Measurements from ENCODE around the gene SPRY4.

SPRY4 gene

DNA sequence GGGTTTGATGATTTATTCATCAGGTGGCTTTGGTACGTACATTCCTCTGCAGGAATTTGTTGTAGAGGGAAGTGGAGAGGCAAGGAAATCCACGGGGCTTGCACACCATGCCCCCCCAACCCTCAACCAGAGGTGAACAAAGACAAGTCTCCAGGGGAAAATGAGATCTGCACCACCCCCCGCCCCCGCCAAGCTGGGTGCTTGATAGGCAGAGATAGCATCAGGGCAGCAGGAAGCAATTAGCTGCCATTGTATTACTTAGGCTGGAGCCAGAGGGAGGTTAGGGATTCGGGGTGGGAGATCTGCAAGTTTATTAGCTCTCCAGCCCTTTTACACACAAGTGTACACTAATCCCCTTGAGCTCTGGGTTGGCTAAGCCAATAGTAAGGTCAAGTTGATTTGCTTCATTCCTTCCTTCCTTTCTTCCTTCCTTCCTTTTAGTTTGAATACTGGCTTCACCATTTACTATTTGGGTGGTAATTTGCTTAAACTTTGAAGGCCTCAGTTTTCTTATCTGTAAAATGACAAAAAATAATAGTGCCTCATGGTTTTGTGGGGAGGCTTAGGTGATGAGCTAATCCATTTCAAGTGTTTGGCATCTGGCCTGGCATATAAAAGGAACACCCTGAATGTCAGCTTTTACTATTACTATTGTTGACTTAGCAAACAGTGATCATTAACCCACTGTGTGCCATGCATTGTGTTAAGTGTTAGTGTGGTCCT, 34.1 kb downstream of the SPRY4 start (continued):
- TF ChIP-seq, protein P1, sequence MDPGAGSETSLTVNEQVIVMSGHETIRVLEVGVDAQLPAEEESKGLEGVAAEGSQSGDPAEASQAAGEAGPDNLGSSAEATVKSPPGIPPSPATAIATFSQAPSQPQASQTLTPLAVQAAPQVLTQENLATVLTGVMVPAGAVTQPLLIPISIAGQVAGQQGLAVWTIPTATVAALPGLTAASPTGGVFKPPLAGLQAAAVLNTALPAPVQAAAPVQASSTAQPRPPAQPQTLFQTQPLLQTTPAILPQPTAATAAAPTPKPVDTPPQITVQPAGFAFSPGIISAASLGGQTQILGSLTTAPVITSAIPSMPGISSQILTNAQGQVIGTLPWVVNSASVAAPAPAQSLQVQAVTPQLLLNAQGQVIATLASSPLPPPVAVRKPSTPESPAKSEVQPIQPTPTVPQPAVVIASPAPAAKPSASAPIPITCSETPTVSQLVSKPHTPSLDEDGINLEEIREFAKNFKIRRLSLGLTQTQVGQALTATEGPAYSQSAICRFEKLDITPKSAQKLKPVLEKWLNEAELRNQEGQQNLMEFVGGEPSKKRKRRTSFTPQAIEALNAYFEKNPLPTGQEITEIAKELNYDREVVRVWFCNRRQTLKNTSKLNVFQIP (CRISPR knock-in tag; IDR thresholded peaks at IDR 0.05; ENCODE audit: borderline replicate concordance, low read depth) = no peak
- TF ChIP-seq RARB (CRISPR knock-in tag; IDR thresholded peaks at IDR 0.05) (no peak), TOX (CRISPR knock-in tag; IDR thresholded peaks at IDR 0.05; ENCODE audit: borderline replicate concordance) (no peak), ESRRG (CRISPR knock-in tag; IDR thresholded peaks at IDR 0.05) (no peak), ZNF8 (CRISPR knock-in tag; IDR thresholded peaks at IDR 0.05) (no peak), ZFP30 (CRISPR knock-in tag; IDR thresholded peaks at IDR 0.05) (no peak), ARNTL (CRISPR knock-in tag; IDR thresholded peaks at IDR 0.05; ENCODE audit: borderline replicate concordance, low read depth) (no peak), TCF4 (CRISPR knock-in tag; IDR thresholded peaks at IDR 0.05; ENCODE audit: borderline replicate concordance) (peak; percentile 88), SNAI2 (CRISPR knock-in tag; IDR thresholded peaks at IDR 0.05) (no peak)
- TF ChIP-seq, protein P2, sequence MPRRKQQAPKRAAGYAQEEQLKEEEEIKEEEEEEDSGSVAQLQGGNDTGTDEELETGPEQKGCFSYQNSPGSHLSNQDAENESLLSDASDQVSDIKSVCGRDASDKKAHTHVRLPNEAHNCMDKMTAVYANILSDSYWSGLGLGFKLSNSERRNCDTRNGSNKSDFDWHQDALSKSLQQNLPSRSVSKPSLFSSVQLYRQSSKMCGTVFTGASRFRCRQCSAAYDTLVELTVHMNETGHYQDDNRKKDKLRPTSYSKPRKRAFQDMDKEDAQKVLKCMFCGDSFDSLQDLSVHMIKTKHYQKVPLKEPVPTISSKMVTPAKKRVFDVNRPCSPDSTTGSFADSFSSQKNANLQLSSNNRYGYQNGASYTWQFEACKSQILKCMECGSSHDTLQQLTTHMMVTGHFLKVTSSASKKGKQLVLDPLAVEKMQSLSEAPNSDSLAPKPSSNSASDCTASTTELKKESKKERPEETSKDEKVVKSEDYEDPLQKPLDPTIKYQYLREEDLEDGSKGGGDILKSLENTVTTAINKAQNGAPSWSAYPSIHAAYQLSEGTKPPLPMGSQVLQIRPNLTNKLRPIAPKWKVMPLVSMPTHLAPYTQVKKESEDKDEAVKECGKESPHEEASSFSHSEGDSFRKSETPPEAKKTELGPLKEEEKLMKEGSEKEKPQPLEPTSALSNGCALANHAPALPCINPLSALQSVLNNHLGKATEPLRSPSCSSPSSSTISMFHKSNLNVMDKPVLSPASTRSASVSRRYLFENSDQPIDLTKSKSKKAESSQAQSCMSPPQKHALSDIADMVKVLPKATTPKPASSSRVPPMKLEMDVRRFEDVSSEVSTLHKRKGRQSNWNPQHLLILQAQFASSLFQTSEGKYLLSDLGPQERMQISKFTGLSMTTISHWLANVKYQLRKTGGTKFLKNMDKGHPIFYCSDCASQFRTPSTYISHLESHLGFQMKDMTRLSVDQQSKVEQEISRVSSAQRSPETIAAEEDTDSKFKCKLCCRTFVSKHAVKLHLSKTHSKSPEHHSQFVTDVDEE (CRISPR knock-in tag; IDR thresholded peaks at IDR 0.05) = peak; percentile 61

DNA sequence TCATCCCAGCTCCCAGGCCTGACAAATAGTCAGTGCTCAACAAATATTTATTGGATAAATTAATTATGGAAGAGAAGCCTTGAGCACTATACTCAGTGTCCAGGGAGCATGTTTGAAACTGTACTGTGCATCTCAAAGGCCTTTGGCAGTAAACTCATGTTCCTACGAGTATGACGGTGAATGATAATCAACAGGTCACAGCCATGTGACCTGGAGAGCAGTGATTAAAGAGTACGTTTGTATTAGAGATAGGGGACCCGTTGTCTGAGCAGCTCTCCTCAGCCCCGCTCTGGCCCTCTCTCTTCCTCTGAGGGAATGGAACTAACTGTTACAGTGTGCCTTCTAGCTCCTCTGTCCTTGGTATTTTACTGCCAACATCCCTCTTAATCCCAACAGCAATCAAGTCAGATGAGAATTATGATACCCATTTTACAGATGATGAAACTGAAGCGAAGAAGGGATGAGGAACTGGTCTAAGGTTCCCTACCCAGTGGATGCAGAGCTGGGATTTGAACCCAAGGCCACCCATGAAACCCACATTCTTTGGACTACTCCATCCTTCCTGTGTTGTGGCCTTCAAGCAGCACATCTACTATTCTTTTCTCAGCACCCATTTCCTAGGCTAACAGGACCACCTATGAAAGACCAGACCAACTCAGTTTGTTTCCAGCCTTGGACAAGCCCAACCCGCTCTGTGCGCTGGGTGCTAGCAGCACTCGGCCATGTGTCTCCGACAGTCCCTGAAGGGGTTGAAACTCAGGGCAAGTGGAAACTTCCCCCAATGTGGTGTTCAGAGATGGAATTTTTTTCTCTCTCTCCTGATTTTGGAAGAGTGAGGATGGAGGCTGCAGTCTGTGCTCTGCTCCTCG, 34.9 kb downstream of the SPRY4 start:
- peak; percentile 37; the same call in 2 of the 3 replicates for ATAC-seq
- TF ChIP-seq ZNF565 (CRISPR knock-in tag; conservative IDR thresholded peaks at IDR 0.05; ENCODE audit: low read depth) (no peak), TCF4 (CRISPR knock-in tag; IDR thresholded peaks at IDR 0.05; ENCODE audit: borderline replicate concordance) (no peak), ZC3H10 (CRISPR knock-in tag; IDR thresholded peaks at IDR 0.05) (no peak), PPARA (CRISPR knock-in tag; IDR thresholded peaks at IDR 0.05; ENCODE audit: borderline replicate concordance) (no peak), ISL1 (CRISPR knock-in tag; IDR thresholded peaks at IDR 0.05) (no peak), SNAI2 (CRISPR knock-in tag; IDR thresholded peaks at IDR 0.05) (no peak), CSDC2 (CRISPR knock-in tag; IDR thresholded peaks at IDR 0.05) (no peak), ZFP30 (CRISPR knock-in tag; IDR thresholded peaks at IDR 0.05) (no peak), ZNF8 (CRISPR knock-in tag; IDR thresholded peaks at IDR 0.05) (no peak)
- TF ChIP-seq, protein P1 (CRISPR knock-in tag; IDR thresholded peaks at IDR 0.05; ENCODE audit: borderline replicate concordance, low read depth) = no peak

DNA sequence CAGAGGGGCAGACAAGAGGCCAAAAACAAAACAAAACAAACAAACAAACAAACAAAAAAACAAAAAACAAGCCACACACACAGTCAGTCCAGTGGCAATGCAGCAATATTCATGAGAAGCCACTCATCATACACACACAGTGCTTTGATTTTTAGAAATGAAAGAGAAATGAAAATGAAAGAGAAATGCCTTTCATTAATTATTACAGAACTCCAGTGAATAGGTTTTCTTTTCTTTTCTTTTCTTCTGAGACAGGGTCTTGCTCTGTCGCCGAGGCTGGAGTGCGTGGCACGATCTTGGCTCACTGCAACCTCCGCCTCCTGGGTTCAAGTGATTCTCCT, 36.9 kb downstream of the SPRY4 start:
- TF ChIP-seq SNAI2 (CRISPR knock-in tag; IDR thresholded peaks at IDR 0.05) (no peak), ESRRG (CRISPR knock-in tag; IDR thresholded peaks at IDR 0.05) (no peak), ZNF8 (CRISPR knock-in tag; IDR thresholded peaks at IDR 0.05) (no peak), ARNTL (CRISPR knock-in tag; IDR thresholded peaks at IDR 0.05; ENCODE audit: borderline replicate concordance, low read depth) (no peak), RARB (CRISPR knock-in tag; IDR thresholded peaks at IDR 0.05) (no peak), CSDC2 (CRISPR knock-in tag; IDR thresholded peaks at IDR 0.05) (no peak), ZNF565 (CRISPR knock-in tag; conservative IDR thresholded peaks at IDR 0.05; ENCODE audit: low read depth) (no peak), ZNF70 (CRISPR knock-in tag; IDR thresholded peaks at IDR 0.05) (no peak), OSR1 (CRISPR knock-in tag; IDR thresholded peaks at IDR 0.05) (no peak), PPARA (CRISPR knock-in tag; IDR thresholded peaks at IDR 0.05; ENCODE audit: borderline replicate concordance) (no peak), BACH2 (CRISPR knock-in tag; IDR thresholded peaks at IDR 0.05; ENCODE audit: borderline replicate concordance) (no peak), ZC3H10 (CRISPR knock-in tag; IDR thresholded peaks at IDR 0.05) (no peak), GLIS3 (CRISPR knock-in tag; IDR thresholded peaks at IDR 0.05) (no peak), TOX (CRISPR knock-in tag; IDR thresholded peaks at IDR 0.05; ENCODE audit: borderline replicate concordance) (no peak), ZFP30 (CRISPR knock-in tag; IDR thresholded peaks at IDR 0.05) (no peak), TCF4 (CRISPR knock-in tag; IDR thresholded peaks at IDR 0.05; ENCODE audit: borderline replicate concordance) (no peak), ZFP3 (CRISPR knock-in tag; IDR thresholded peaks at IDR 0.05) (no peak)
- TF ChIP-seq, protein P3, sequence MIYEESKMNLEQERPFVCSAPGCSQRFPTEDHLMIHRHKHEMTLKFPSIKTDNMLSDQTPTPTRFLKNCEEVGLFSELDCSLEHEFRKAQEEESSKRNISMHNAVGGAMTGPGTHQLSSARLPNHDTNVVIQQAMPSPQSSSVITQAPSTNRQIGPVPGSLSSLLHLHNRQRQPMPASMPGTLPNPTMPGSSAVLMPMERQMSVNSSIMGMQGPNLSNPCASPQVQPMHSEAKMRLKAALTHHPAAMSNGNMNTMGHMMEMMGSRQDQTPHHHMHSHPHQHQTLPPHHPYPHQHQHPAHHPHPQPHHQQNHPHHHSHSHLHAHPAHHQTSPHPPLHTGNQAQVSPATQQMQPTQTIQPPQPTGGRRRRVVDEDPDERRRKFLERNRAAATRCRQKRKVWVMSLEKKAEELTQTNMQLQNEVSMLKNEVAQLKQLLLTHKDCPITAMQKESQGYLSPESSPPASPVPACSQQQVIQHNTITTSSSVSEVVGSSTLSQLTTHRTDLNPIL (CRISPR knock-in tag; IDR thresholded peaks at IDR 0.05; ENCODE audit: low read depth) = no peak
- TF ChIP-seq, protein P1 (CRISPR knock-in tag; IDR thresholded peaks at IDR 0.05; ENCODE audit: borderline replicate concordance, low read depth) = no peak
- TF ChIP-seq, protein P2 (CRISPR knock-in tag; IDR thresholded peaks at IDR 0.05) = no peak
- ATAC-seq = no peak

All from SK-N-SH treated with all-trans-retinoic acid at 6 μM for 48 hours (cell line).